ES-I3 (cell line): Measurements from ENCODE around the gene NAPA.

Source experiments
- H3K36me3 ChIP-seq: 2 replicates; pipeline ENCODE4 v1.6.1; 2013; ENCODE audit warnings: mild to moderate bottlenecking, low read length, control low read depth, moderate library complexity; ENCODE audit not compliant: insufficient read depth
- H3K4me1 ChIP-seq: 2 replicates; pipeline ENCODE4 v1.6.1; 2013; ENCODE audit warnings: mild to moderate bottlenecking, control low read depth, low read length; ENCODE audit not compliant: insufficient read depth
- H3K9ac ChIP-seq: 2 replicates; pipeline ENCODE4 v1.6.1; 2013; ENCODE audit warnings: low read depth, mild to moderate bottlenecking, low read length, moderate library complexity
- H3K9me3 ChIP-seq: 2 replicates; pipeline ENCODE4 v1.6.1; 2013; ENCODE audit warnings: mild to moderate bottlenecking, low read length, moderate library complexity; ENCODE audit not compliant: control insufficient read depth, insufficient read depth

The NAPA gene

GRCh38 chr19:47512183-47512947 is 2.5 kb downstream of the NAPA start:
- Histone ChIP-seq H3K9me3 (no peaks in the 10 kb centered on the region), H3K9ac (no peak overlapping the region), H3K4me1 (peaks cover 5% of the 10 kb centered on the region; the same call in 1 of the 2 replicates)

GRCh38 chr19:47511681-47512080 is 3.2 kb downstream of the NAPA start:
- peaks cover 5% of the 10 kb centered on the region; the same call in 1 of the 2 replicates for H3K4me1 ChIP-seq
- no peak overlapping the region for H3K9ac ChIP-seq
- H3K36me3 ChIP-seq: peaks cover 2% of the 10 kb centered on the region; the same call in 1 of the 2 replicates
- no peaks in the 10 kb centered on the region for H3K9me3 ChIP-seq

More at GRCh38 chr19:47512183-47512947, 2.5 kb downstream of the NAPA start:
- no peaks in the 10 kb centered on the region for H3K36me3 ChIP-seq

GRCh38 chr19:47511128-47511517 is 3.7 kb downstream of the NAPA start:
- Histone ChIP-seq H3K36me3 (peaks cover 2% of the 10 kb centered on the region; the same call in 1 of the 2 replicates), H3K4me1 (peaks cover 5% of the 10 kb centered on the region; the same call in 1 of the 2 replicates), H3K9ac (no peak overlapping the region), H3K9me3 (no peaks in the 10 kb centered on the region)

GRCh38 chr19:47510516-47511127 is 4.2 kb downstream of the NAPA start:
- peaks cover 5% of the 10 kb centered on the region; the same call in 1 of the 2 replicates for H3K4me1 ChIP-seq
- no peaks in the 10 kb centered on the region for H3K9me3 ChIP-seq
- H3K9ac ChIP-seq: no peak overlapping the region

GRCh38 chr19:47509973-47510372 is 4.9 kb downstream of the NAPA start:
- H3K36me3 ChIP-seq: peaks cover 2% of the 10 kb centered on the region; the same call in 1 of the 2 replicates
- no peak overlapping the region for H3K9ac ChIP-seq
- no peaks in the 10 kb centered on the region for H3K9me3 ChIP-seq
- H3K4me1 ChIP-seq: peaks cover 5% of the 10 kb centered on the region; the same call in 1 of the 2 replicates

More at GRCh38 chr19:47510516-47511127, 4.2 kb downstream of the NAPA start:
- H3K36me3 ChIP-seq: peaks cover 2% of the 10 kb centered on the region; the same call in 1 of the 2 replicates

- Histone ChIP-seq H3K9ac (no peak overlapping the region), H3K36me3 (peaks cover 2% of the 10 kb centered on the region; the same call in 1 of the 2 replicates), H3K4me1 (peaks cover 5% of the 10 kb centered on the region; the same call in 1 of the 2 replicates), H3K9me3 (no peaks in the 10 kb centered on the region)
These were observed 5.6 kb downstream of the NAPA start for GRCh38 chr19:47509170-47509847.

GRCh38 chr19:47508721-47509120 is 6.1 kb downstream of the NAPA start:
- H3K4me1 ChIP-seq: peaks cover 5% of the 10 kb centered on the region; the same call in 1 of the 2 replicates
- H3K9ac ChIP-seq: no peak overlapping the region
- H3K9me3 ChIP-seq: no peaks in the 10 kb centered on the region
- H3K36me3 ChIP-seq: peaks cover 2% of the 10 kb centered on the region; the same call in 1 of the 2 replicates

GRCh38 chr19:47507924-47508553 is 6.8 kb downstream of the NAPA start:
- H3K9ac ChIP-seq: no peak overlapping the region
- no peaks in the 10 kb centered on the region for H3K9me3 ChIP-seq
- peaks cover 2% of the 10 kb centered on the region; the same call in 1 of the 2 replicates for H3K36me3 ChIP-seq
- H3K4me1 ChIP-seq: no peaks in the 10 kb centered on the region

GRCh38 chr19:47507012-47507411 is 7.9 kb downstream of the NAPA start:
- no peaks in the 10 kb centered on the region for H3K9me3 ChIP-seq
- H3K9ac ChIP-seq: no peak overlapping the region
- peaks cover 2% of the 10 kb centered on the region; the same call in 1 of the 2 replicates for H3K36me3 ChIP-seq
- H3K4me1 ChIP-seq: no peaks in the 10 kb centered on the region

- no peaks in the 10 kb centered on the region for H3K4me1 ChIP-seq
- peaks cover 2% of the 10 kb centered on the region; the same call in 1 of the 2 replicates for H3K36me3 ChIP-seq
- H3K9ac ChIP-seq: no peak overlapping the region
- H3K9me3 ChIP-seq: no peaks in the 10 kb centered on the region
These were observed 8.4 kb downstream of the NAPA start for GRCh38 chr19:47506459-47506858.

GRCh38 chr19:47505506-47505905 is 9.4 kb downstream of the NAPA start:
- H3K9me3 ChIP-seq: no peaks in the 10 kb centered on the region
- no peak overlapping the region for H3K9ac ChIP-seq
- no peaks in the 10 kb centered on the region for H3K4me1 ChIP-seq
- H3K36me3 ChIP-seq: peaks cover 2% of the 10 kb centered on the region; the same call in 1 of the 2 replicates

- H3K9me3 ChIP-seq: no peaks in the 10 kb centered on the region
- no peak overlapping the region for H3K9ac ChIP-seq
- no peaks in the 10 kb centered on the region for H3K4me1 ChIP-seq
- peaks cover 2% of the 10 kb centered on the region; the same call in 1 of the 2 replicates for H3K36me3 ChIP-seq
These were observed 11.1 kb downstream of the NAPA start for GRCh38 chr19:47503826-47504150.

GRCh38 chr19:47503130-47503825 is 11.6 kb downstream of the NAPA start:
- Histone ChIP-seq H3K36me3 (peaks cover 2% of the 10 kb centered on the region; the same call in 1 of the 2 replicates), H3K4me1 (no peaks in the 10 kb centered on the region), H3K9ac (no peak overlapping the region), H3K9me3 (no peaks in the 10 kb centered on the region)
